Activated T-cell treated with anti-CD3 and anti-CD28 coated beads for 24 hours (primary cell): ENCODE results near the gene PCGF2.

Experiments
- DNase-seq: peaks from one replicate; pipeline ENCODE4 v3.0.0-alpha.2; 2020; ENCODE audit warnings: low read depth

PCGF2 gene

DNA sequence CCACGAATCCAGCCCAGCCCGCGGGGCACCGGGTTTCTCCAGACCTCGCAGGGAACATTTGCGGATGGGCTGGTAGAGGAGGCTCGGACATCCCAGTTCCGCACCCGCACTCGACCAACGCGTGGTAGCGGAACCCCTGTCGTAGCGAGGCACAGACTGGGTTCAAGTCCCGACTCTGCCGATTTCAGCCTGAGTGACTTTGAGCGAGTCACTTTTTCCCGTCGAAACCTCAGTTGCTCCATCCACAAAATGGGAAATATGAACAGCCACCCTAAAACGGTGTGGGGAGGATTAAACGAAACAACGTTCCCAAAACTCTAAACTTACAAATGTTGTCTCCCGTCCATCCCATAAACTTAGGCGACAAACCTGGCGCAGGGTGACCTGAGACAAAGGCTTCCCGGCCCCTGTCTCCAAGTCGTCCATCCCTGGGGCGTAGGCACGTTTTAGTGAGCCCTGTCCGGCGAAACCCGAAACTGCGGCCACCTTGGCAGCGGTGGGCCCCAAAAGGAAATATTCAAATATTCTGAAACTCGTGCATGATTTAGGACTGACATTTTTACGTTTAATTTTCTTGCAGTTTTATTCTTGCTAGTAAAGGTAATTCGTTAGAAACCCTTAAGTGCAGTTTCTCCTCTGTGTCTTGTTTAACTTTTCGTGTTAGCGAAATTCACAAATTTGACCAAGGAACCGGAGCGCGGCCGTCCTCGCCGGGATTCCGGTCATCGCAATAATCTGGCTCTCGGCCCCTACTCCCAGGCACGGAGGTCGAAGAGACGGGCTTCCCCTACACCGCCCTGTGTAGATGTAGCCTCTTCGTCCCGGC, 45.0 kb downstream of the PCGF2 start:
- DNase-seq: peak; percentile 30

- DNase-seq: peak; percentile 75
These were observed 45.8 kb downstream of the PCGF2 start for GRCh38 chr17:38702166-38702915.

DNA sequence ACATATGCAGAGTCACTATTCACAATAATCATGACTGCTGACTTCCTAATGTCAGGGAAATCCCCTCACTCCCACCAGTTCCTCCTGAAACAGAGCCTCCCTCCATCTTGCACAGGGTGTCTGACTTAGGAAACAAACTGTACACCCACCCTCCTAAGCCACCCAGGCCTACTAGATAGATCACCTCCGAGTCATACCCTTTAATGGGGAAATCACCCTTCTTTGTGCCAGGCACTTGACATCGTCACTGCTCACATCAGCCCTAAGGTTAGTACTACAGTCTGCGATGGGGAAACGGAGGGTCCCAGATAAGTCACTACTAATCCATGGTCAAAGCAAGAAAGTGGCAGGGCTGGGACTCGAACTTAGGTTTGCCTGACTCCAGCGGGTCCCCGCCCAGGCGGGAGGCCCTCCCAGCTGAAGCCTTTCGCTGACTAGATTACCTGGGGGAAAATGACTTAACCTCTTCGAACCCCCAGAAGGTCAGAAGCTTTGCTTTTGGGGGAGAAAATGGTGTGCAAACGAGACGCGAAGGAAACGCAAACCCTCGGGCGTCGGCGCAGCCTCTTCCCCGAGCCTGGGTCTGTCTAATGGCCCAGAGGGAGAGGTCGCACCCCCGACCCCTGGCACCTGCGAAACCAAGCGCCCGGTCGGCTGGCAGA, 46.5 kb downstream of the PCGF2 start:
- peak; percentile 81 for DNase-seq

DNA sequence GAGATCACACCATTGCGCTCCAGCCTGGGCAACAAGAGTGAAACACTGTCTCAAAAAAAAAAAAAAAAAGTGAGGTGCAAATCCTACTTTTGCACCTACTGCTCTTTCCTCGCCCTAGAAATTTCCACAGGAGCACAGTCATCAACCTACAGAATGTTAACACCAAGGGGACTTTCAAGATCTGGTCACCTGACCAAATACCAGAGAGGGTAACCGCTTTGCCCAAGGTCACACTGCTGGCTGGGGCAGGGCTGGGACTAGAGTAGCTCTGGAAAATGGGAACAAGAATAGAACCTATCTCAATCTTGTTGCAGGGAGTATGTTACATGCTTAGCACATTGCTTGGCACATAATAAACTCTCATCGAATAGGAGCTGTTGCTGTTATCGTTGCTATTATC, 49.4 kb downstream of the PCGF2 start:
- no peak for DNase-seq

- DNase-seq: no peak
These were observed 50.9 kb downstream of the PCGF2 start for GRCh38 chr17:38697061-38697820.

DNA sequence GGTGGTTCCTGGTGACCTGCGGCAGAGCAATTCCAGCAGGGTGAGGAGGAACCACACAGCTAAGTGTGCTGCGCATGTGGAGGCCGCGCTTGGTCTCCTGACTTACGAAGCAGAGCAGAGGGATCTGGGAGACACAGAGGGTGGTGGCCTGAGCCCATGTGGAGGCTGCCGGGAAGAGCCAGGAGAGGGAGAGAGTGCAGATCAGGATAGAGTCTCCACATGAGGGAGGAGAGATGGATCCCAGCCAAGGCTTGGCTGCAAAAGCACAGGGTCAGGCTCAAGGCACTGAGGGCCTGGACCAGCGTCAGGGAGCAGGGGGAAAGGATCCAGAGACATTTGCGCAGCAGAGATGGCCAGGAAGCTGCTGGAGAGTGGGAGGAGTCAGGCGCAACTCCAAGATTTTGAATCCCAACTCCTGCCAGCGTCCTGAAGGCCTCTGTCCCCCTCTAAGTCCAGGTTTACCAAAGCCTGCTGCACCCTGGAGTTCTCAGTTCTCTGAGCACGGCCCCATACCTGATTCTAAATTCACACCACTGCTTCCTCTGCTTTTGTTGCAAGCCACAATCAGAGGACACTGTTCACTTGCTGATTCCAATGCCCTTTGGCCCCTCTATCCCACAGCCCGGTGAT, 54.3 kb downstream of the PCGF2 start:
- no peak for DNase-seq

- DNase-seq: no peak
These were observed 57.0 kb downstream of the PCGF2 start for GRCh38 chr17:38691154-38691553.

- no peak for DNase-seq
These were observed 57.8 kb downstream of the PCGF2 start for GRCh38 chr17:38690386-38690785.

- DNase-seq: no peak
These were observed 60.9 kb downstream of the PCGF2 start for GRCh38 chr17:38687286-38687685.

GRCh38 chr17:38685491-38685890, 62.6 kb downstream of the PCGF2 start:
- no peak for DNase-seq
